Fibroblast of lung (primary cell): ENCODE results near the gene MAGEA11. TPM values are rescaled to one million over a fixed set of nuclear protein-coding genes. Genes with fewer than 3 reads are reported as not detected.
A peak's percentile ranks its signal among the peaks of the same experiment; 100 is the strongest.
"Not testable (repeated sequence)": the region's sequence is repeated elsewhere in the genome, so short reads cannot be mapped to it uniquely, and the experiment has no call there.

Experiments
- DNase-seq, 2 donors: peaks; one replicate each; pipeline versions ENCODE4 v3.0.0 to v3.0.0-alpha.2; 2010; ENCODE audit warnings: low read depth in 2 of 2
- H2AFZ ChIP-seq: 2 replicates; pipeline ENCODE4 v1.5.1; 2012; ENCODE audit warnings: low read length, control low read depth, inconsistent platforms
- H3K27ac ChIP-seq: 2 replicates; pipeline ENCODE4 v1.5.1; 2011; ENCODE audit warnings: low read length, control low read depth; ENCODE audit not compliant: insufficient read depth
- H3K27me3 ChIP-seq: 2 replicates; pipeline ENCODE4 v1.5.1; 2011; ENCODE audit warnings: mild to moderate bottlenecking, low read length; ENCODE audit not compliant: control insufficient read depth, insufficient read depth
- H3K36me3 ChIP-seq: 2 replicates; pipeline ENCODE4 v1.5.1; 2011; ENCODE audit warnings: low read length; ENCODE audit not compliant: control insufficient read depth, insufficient read depth
- H3K4me1 ChIP-seq: 2 replicates; pipeline ENCODE4 v1.5.1; 2011; ENCODE audit warnings: low read length; ENCODE audit not compliant: control insufficient read depth, insufficient read depth; ENCODE audit errors: extremely low read depth
- H3K4me2 ChIP-seq: 2 replicates; pipeline ENCODE4 v1.5.1; 2011; ENCODE audit warnings: low read length, control low read depth; ENCODE audit not compliant: insufficient read depth; ENCODE audit errors: extremely low read depth
- H3K4me3 ChIP-seq, 4 experiments: fragments of 200-600 bp in 1 of 4; sonication (generic) in 1 of 4; replicated peaks in 1 of 4; 2 replicates each; pipeline ENCODE4 v1.5.1; 2011 to 2016; ENCODE audit warnings: low read length in 4 of 4, low read depth in 3 of 4, mild to moderate bottlenecking in 3 of 4, control low read depth in 2 of 4, inconsistent platforms in 1 of 4, mixed read lengths in 1 of 4; ENCODE audit not compliant: insufficient read depth in 1 of 4; ENCODE audit errors: control extremely low read depth in 1 of 4
- H3K79me2 ChIP-seq: 2 replicates; pipeline ENCODE4 v1.5.1; 2012; ENCODE audit warnings: mild to moderate bottlenecking, low read length, inconsistent platforms; ENCODE audit not compliant: control insufficient read depth, insufficient read depth
- H3K9ac ChIP-seq: 2 replicates; pipeline ENCODE4 v1.5.1; 2011; ENCODE audit warnings: mild to moderate bottlenecking, low read length, control low read depth; ENCODE audit not compliant: insufficient read depth
- H3K9me3 ChIP-seq: 2 replicates; pipeline ENCODE4 v1.5.1; 2012; ENCODE audit warnings: low read depth, low read length; ENCODE audit not compliant: control insufficient read depth, insufficient read depth
- H4K20me1 ChIP-seq: 2 replicates; pipeline ENCODE4 v1.5.1; 2011; ENCODE audit warnings: low read length; ENCODE audit not compliant: control insufficient read depth, insufficient read depth; ENCODE audit errors: extremely low read depth
- EZH2 ChIP-seq: IDR thresholded peaks from 2 replicates; pipeline ENCODE4 v1.5.1; 2012; ENCODE audit warnings: low read length, control low read depth, mild to moderate bottlenecking; ENCODE audit errors: missing control alignments
- polyA plus RNA-seq, 2 donors: library from polyadenylated mRNA; depleted of rRNA in 1 of 2; stranded (reverse) in 1 of 2; unstranded in 1 of 2; fragments of >200 nt; gene quantifications; 2 replicates each; pipeline ENCODE4 v1.2.1, GENCODE V29; 2011 to 2012; ENCODE audit warnings: missing spikeins in 1 of 2
- total RNA-seq: library from RNA; depleted of rRNA; stranded (reverse); fragments of >200 nt; gene quantifications from 2 replicates; pipeline ENCODE4 v1.2.1, GENCODE V29; 2014
- TF ChIP-seq, protein P1 (sequence below), 2 donors: IDR thresholded peaks in 1 of 2; conservative IDR thresholded peaks in 1 of 2; 1 replicate in 1 of 2; 2 replicates in 1 of 2; pipeline ENCODE4 v1.5.1; 2011 to 2012; ENCODE audit warnings: low read length in 2 of 2, control low read depth in 1 of 2, inconsistent platforms in 1 of 2, low read depth in 1 of 2, mild to moderate bottlenecking in 1 of 2

Gene MAGEA11
- total and polyA plus RNA-seq, 2 donors (not counting 1 experiment from before 2014, with no cell fraction given) = not detected

DNA sequence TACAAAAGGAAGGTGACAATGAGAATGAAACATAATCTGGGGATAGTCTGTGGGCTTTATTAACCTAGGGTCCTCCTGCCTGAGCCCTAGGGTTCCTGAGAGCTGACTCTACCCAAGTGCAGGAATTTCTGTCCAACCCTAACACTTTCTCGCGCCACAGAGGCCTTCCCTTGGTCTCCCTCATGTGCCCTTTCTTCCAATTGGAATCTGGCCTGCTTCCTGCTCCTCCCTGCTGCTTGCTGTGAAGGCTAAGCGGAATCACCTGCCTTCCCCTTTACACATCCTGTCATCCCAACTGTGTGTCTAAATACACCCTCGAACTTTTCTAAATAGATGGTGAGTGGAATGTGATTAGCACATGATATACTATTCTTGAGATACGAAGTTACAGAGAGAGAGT is 5.9 kb downstream of the MAGEA11 start:
- Histone ChIP-seq H3K9me3 (no peaks in the 10 kb centered on the region), H3K27me3 (no peaks in the 10 kb centered on the region), H2AFZ (no peak overlapping the region), H3K79me2 (no peaks in the 10 kb centered on the region), H3K4me1 (no peaks in the 10 kb centered on the region), H4K20me1 (no peaks in the 10 kb centered on the region), H3K4me2 (no peak overlapping the region), H3K9ac (no peak overlapping the region), H3K36me3 (no peaks in the 10 kb centered on the region), H3K27ac (no peak overlapping the region), H3K4me3 (no peak overlapping the region)
- TF ChIP-seq, protein P1, sequence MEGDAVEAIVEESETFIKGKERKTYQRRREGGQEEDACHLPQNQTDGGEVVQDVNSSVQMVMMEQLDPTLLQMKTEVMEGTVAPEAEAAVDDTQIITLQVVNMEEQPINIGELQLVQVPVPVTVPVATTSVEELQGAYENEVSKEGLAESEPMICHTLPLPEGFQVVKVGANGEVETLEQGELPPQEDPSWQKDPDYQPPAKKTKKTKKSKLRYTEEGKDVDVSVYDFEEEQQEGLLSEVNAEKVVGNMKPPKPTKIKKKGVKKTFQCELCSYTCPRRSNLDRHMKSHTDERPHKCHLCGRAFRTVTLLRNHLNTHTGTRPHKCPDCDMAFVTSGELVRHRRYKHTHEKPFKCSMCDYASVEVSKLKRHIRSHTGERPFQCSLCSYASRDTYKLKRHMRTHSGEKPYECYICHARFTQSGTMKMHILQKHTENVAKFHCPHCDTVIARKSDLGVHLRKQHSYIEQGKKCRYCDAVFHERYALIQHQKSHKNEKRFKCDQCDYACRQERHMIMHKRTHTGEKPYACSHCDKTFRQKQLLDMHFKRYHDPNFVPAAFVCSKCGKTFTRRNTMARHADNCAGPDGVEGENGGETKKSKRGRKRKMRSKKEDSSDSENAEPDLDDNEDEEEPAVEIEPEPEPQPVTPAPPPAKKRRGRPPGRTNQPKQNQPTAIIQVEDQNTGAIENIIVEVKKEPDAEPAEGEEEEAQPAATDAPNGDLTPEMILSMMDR (conservative IDR thresholded peaks at IDR 0.05 in 1 of 2, IDR thresholded peaks at IDR 0.05 in 1 of 2; ENCODE audit: low read depth in 1 of 2, low read length in 2 of 2) = no peak
- TF ChIP-seq EZH2 = no peak
- no peak for DNase-seq

DNA sequence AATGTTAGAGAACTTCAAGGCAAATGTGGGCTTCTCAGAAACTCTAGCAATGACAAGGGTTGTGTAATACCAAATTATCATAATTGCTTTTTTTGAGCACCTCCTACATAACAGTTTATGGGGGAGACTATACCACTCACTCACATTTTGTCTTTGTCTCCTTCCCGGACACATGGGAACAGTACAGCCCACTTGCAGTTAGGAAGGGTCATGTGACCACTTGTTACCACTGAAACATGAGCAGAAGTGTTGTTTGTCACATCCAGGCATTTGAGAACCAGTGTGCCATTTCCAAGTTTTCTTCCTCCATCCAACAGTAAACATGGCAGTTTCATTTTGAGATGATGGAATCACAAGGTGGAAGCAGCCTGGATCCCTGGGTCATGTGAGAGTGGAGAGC is 6.9 kb downstream of the MAGEA11 start:
- no peak overlapping the region for H2AFZ ChIP-seq
- TF ChIP-seq EZH2 = no peak
- TF ChIP-seq, protein P1 (conservative IDR thresholded peaks at IDR 0.05 in 1 of 2, IDR thresholded peaks at IDR 0.05 in 1 of 2; ENCODE audit: low read depth in 1 of 2, low read length in 2 of 2) = no peak
- no peaks in the 10 kb centered on the region for H3K27me3 ChIP-seq
- no peak overlapping the region for H3K4me3 ChIP-seq
- H3K9ac ChIP-seq = no peak overlapping the region
- no peak for DNase-seq
- no peaks in the 10 kb centered on the region for H4K20me1 ChIP-seq
- H3K36me3 ChIP-seq = no peaks in the 10 kb centered on the region
- no peaks in the 10 kb centered on the region for H3K79me2 ChIP-seq
- H3K27ac ChIP-seq = no peak overlapping the region
- H3K9me3 ChIP-seq = no peaks in the 10 kb centered on the region
- H3K4me1 ChIP-seq = no peaks in the 10 kb centered on the region
- H3K4me2 ChIP-seq = no peak overlapping the region

DNA sequence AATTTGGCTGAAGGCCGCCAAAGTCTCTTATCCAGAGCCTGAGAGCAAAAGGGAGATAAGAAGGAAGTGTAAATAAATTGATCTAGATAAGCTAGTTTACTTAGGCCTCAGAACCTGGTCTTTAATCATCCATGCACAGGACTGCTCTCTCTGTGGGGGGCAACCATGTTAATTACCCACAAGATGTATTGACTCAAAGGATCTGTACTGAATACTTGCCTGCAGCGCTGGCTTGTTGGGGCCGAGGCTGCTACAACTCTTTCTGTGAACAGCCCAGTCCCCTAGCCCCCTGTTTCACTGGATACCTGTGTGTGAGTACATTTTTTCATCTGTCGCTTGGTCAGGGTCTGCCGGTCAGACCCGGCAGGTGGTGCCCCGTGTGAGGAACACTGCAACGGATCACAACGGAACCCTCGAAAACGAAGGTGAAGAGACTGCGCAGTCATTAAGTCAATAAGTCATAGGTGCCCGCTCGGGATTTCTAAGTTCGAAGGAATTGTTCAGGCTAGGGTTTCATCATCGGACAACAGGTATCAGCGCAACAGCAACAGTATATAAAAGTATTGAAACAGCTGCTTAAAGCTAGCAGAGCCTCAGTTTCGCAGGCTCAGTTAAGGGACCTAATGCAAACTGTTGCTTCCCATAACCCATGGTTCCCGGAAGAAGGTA is 8.3 kb downstream of the MAGEA11 start:
- Histone ChIP-seq H3K4me1 (no peaks in the 10 kb centered on the region), H3K79me2 (no peaks in the 10 kb centered on the region), H2AFZ (no peak overlapping the region), H3K4me3 (no peak overlapping the region), H3K4me2 (no peak overlapping the region), H3K27ac (no peak overlapping the region), H3K36me3 (no peaks in the 10 kb centered on the region), H4K20me1 (no peaks in the 10 kb centered on the region), H3K9me3 (no peaks in the 10 kb centered on the region), H3K9ac (no peak overlapping the region), H3K27me3 (no peaks in the 10 kb centered on the region)
- DNase-seq = peak in 1 of 2 donors; percentile 15
- no peak for TF ChIP-seq EZH2
- TF ChIP-seq, protein P1 (conservative IDR thresholded peaks at IDR 0.05 in 1 of 2, IDR thresholded peaks at IDR 0.05 in 1 of 2; ENCODE audit: low read depth in 1 of 2, low read length in 2 of 2) = no peak

DNA sequence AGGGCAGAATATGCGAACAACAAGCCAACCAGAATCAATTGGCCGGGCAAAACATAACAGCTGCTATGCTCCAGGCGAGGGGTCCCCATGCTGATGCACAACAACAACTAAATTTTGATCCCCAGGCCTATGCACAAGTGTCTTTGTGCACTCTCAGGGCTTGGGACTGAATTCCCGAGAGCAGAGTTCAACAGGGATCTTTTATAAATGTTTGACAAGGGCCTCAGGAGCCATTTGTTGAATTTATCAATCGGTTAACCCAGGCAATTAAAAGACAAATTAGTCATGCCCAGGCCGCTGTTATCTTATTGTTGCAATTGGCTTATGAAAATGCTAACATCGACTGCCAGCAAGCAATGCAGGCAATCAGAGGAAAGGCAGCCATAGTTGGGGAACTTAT is 9.4 kb downstream of the MAGEA11 start:
- not testable (repeated sequence) for H3K9ac ChIP-seq, H3K4me2 ChIP-seq, DNase-seq, H3K36me3 ChIP-seq, H3K79me2 ChIP-seq, H3K27me3 ChIP-seq, H2AFZ ChIP-seq, H3K4me1 ChIP-seq, H3K4me3 ChIP-seq, H4K20me1 ChIP-seq, H3K27ac ChIP-seq, H3K9me3 ChIP-seq
